Activated CD4-positive, alpha-beta T cell treated with anti-CD3 and anti-CD28 coated beads, Interleukin-2, amount 50 U/mL, for 1 hour (primary cell): ENCODE results near the gene IFT80.
"Not testable (repeated sequence)": the region's sequence is repeated elsewhere in the genome, so short reads cannot be mapped to it uniquely, and the experiment has no call there.

Experiments
- DNase-seq: peaks from one replicate; pipeline ENCODE4 v3.0.0-alpha.2; 2020

Gene IFT80

GRCh38 chr3:160355826-160356225, 43.2 kb downstream of the IFT80 start:
- no peak for DNase-seq

- no peak for DNase-seq
Observed at GRCh38 chr3:160346511-160346910, 52.5 kb downstream of the IFT80 start.

GRCh38 chr3:160343132-160343531, 55.9 kb downstream of the IFT80 start:
- no peak for DNase-seq

DNA sequence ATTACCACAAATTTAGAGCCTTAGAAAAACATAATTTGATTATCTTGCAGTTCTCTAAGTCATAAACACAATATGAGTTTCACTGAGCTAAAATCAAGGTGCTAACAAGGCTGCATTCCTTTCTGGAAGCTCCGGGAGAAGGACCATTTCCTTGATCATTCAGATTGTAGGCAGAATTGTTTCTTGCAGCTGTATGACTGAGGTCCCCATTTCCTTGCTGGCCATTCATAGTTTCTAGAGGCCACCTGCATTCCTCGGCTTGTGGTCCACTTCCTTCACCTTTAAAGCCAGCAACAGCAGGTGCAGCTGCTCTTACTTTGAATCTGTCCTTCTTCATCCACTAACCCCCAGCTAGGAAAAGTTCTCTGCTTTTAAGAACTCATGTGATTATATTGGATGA, 58.7 kb downstream of the IFT80 start:
- DNase-seq, result no peak

DNA sequence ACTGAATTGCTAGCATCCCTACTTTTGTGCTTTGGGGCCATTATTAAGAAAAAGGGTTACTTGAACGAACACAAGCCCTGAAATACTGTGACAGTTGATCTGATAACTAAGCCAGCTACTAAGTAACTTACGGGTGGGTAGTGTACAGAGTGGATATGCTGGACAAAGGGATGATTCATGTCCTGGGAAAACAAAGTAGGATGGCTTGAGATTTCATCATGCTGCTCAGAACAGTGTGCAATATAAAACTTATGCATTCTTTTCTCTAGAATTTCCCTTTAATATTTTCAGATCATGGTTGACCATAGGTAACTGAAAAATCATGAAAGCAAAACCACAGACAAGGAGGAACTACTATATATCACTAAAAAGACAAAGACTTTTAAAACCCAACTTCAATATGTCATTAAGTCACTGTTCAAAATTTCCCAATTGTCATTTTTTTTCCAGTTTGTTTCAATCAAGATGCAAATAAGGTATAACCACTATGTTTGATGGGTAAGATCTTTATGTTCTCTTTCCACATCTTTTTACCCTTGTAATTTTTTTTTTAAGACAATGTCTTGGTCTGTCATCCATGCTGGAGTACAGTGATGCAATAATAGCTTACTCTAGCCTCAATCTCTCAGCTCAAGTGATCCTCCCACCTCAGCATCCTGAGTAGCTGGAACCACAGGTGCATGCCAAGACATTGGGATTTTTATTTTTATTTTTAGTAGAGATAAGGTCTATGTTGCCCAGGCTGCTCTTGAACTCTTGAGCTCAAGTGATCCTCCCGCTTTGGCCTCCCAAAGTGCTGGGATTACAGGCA, 67.7 kb downstream of the IFT80 start:
- DNase-seq, result no peak

GRCh38 chr3:160330690-160331089, 68.3 kb downstream of the IFT80 start:
- DNase-seq, result no peak

DNA sequence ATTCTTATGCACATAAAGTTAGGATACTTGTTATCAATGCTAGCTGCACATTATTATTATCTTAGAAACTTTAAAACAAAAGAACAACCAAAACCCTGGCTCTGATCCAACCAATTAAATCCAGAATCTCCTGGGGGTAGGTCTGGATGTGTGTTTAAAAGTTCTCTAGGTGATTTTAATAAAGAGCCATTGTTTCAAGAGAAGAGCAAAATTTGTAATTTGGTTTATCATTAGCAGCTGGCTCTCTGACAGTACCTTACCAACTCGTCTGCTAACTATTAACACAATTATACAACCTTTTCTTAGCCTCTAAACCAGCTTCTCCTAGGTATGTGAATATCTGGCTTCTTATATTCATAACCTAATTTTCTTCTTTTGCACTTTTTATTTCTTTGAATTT, 68.9 kb downstream of the IFT80 start:
- no peak for DNase-seq

- not testable (repeated sequence) for DNase-seq
Observed at GRCh38 chr3:160326286-160326685, 72.7 kb downstream of the IFT80 start.

DNA sequence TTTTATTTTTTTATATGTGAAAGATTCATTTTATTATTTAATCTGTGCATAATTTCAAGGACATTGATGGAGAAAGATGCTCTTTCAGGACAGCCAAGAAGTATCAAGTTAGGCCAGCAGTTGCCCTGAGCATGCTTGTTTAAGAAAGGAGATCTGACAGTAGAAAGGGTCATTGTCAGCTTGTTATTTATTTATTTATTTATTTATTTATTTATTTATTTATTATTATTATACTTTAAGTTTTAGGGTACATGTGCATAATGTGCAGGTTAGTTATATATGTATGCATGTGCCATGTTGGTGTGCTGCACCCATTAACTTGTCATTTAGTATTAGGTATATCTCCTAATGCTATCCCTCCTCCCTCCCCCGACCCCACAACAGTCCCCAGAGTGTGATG, 77.2 kb downstream of the IFT80 start:
- not testable (repeated sequence) for DNase-seq

GRCh38 chr3:160319322-160319721, 79.7 kb downstream of the IFT80 start:
- DNase-seq, result no peak

DNA sequence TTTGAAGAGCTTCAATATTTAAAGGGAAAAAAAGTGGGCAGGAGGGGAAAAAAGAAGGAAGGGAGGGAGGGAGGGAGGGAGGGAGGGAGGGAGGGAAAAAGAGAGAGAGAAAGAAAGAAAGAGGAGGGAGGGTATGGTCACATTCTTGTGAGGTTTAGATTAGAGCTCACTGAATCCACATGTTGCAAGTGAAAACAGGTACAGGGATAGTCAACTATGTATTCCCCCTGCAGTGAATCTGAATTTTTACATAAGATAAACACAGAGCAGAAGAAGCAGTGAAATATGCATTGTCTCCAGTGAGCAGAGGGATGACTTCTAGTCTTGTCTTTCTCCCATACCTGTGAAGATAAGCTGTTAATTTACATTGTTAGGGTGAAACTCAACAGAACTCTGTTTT, 84.0 kb downstream of the IFT80 start:
- DNase-seq, result no peak

- DNase-seq, result no peak
Observed at GRCh38 chr3:160312014-160312624, 86.9 kb downstream of the IFT80 start.

DNA sequence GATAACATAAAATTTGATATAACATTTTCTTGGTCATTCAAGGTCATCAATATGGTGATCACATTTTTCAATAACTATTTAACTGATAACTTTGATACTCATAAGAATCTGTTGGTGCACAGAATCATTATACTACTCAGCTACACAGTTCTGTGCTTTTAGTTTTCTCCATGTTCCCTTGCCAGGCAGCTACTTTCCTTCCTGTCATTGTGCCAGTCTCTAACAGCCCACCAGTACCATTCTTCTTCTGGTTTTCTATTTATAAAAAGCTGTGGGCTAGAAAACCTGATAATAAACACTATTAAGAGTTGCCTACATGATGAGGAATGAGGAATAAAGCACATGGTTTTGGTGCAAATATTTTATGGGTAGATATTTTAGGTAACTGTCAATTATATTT, 96.2 kb downstream of the IFT80 start:
- no peak for DNase-seq

DNA sequence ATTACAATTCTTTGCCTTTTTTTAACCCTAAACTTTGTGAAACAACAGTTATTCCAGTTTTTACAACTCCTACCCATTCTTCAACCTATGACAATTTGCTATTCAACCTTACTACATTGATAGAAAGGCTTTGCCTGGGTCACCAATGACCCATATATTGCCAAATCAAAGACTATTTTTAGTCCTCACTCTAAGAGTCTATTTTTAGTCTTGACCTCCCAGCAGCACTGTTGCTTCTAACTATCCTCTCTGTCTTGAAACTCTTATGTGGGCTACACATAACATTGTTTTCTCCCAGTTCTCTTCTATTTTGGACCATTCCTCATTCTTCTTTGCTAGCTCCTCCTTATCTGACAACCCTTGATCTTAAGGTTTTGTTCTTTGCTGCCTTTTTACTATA, 102.4 kb downstream of the IFT80 start:
- no peak for DNase-seq

DNA sequence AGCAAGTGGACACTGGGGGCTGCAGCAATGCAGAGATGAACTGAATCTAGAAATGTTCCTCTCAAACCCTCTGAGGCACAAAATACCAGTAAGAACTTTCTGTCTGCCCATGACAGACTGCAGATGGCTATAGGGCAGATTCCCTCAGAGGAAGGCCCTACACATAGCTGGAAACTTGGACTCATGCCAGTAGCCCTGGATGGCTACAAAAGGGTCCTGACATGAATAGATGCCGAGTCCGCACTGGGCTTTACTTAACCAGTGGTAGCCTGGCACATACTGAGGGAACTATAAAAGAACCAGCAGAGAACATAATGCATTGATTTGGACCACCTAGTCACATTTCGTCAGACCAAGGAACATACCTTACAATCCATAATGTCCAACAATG, 107.1 kb downstream of the IFT80 start:
- no peak for DNase-seq

DNA sequence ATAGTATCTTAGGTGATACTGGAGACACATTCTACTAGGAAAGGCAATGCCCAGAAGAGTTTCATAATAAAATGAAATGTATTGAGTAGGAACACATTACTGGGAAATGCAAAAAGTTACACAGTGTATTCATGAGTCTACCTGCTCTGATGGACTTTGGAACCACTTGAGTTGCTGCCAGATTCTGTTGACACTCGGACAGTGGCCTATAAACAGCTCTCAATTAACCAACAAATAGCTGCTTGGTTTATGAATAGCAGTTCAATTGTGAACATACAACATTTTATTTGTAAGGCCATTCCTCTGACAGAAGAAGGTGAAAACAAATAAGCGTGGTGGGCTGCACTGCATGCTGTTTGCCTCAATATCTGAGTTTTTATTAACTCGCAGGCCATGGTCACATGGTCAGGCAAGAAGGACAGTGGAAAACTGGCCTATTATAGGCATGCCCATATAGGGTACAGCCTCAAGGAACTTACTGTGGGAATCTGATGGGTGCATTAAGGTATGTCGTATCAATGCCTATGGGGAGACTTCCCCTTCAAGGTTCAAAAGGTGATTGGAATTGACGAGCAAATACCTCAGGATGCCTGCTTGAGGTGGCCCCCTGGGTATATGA, 107.6 kb downstream of the IFT80 start:
- DNase-seq, result no peak

DNA sequence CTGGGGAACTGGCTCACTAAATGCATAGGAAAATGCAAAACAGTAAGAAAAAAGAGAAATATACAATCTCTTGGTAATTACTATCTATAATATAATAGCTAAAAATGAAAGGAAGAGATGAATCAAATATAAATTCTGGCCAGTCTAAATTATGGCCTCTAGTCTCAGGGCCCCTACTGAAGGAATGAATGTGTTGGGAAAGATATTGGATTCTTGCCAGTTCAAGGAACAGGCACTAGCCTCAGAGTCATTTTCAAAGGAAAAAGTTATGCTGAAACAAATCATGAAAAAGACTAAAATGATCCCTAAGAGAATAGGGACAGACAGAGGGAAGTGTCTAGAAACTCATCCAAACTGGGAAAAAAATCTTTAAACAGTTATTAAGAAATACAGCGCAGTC, 111.4 kb downstream of the IFT80 start:
- no peak for DNase-seq

DNA sequence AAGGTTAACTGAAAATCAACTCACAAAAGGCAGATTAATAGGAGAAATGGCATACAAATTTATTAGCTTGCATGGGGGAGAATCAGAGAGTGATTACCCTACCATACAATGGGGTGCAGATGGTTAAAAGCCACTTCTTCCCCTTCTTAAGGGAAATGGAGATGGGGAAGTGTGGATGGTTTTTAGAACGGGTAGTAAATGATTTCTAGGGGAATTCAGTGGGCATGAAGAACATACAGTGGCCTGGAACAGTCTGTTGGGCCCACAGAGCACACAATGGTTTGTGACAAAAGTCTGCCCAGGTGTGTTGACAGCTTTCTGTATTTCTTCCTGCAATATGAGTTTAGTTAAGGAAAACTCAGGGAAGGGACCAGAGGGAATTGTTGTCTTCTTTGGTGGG, 112.8 kb downstream of the IFT80 start:
- DNase-seq, result no peak

DNA sequence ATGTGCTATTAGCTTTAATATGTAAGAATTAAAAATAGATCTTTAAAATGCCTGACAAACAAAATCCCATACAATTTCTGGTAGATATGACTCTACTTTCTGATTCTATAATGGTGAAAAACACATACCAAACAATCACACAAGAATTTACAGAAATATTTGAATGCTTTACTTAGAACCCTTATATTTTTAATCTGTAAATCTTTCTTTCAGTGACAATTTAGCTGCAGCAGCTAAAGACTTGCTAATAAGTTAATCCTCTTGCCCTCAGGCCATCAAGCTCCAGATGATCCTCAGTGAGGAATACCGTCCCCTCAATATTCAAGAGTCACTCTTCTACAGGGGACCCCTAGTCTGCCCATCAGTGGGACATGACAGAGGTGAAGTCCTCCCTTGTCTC, 118.2 kb downstream of the IFT80 start:
- no peak for DNase-seq

DNA sequence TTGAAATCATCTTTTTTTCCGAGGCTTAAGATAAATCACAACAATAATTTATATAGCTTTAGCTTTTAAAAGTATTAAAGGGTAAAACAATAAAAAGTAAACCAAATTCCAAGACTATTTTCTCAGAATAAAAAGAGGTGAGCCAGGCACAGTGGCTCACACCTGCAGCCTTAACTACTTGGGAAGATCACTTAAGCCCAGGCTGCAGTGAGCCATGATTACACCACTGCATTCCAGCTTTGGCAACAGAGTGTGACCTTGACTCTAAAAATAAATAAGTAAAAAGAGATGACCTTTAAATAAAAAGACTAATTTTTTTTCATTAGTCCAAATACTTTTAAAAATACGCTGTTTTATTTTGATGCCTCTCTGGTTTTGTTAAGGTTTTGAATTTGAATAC, 119.4 kb downstream of the IFT80 start:
- no peak for DNase-seq

DNA sequence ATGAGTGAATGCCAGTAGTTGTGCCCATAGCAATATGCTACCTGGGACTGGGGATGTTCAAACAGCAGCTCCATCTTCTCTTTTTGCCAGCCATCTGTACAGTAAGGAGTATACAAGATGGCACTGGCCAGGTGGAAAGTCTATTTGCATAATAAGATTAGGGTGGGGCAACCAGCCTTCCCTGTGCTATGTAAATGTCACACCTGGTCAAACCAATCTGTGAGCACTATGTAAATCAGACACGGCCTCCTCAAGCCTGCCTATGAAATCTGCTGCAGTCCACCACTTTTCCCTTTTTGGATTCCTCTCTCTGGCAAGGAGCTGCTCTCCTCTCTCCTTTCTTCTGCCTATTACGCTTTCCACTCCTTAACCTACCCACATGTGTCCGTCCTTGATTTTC, 120.8 kb downstream of the IFT80 start:
- no peak for DNase-seq

GRCh38 chr3:160265088-160265487, 133.9 kb downstream of the IFT80 start:
- DNase-seq, result no peak

GRCh38 chr3:160260587-160261270, 138.3 kb downstream of the IFT80 start:
- no peak for DNase-seq

GRCh38 chr3:160259589-160259988, 139.4 kb downstream of the IFT80 start:
- no peak for DNase-seq
